NCI-H2107 (cell line): Measurements from ENCODE around the gene GPS2.
A peak's percentile ranks its signal among the peaks of the same experiment; 100 is the strongest.
"Not testable (repeated sequence)": the region's sequence is repeated elsewhere in the genome, so short reads cannot be mapped to it uniquely, and the experiment has no call there.

ENCODE experiments used
- DNase-seq: peaks from one replicate; lab custom pipeline; 2025; lab: John Stamatoyannopoulos, UW

Gene GPS2

GRCh38 chr17:7337600-7337999 is 22.4 kb upstream of the GPS2 start:
- DNase-seq: not testable (repeated sequence)

- no peak for DNase-seq
Observed at GRCh38 chr17:7336240-7337175, 21.3 kb upstream of the GPS2 start, which contains the start of gene ACAP1. Gene ACAP1, plus strand, starts transcription at chr17:7336529. Its CDS starts 206 bp downstream, at chr17:7336735.

- DNase-seq: not testable (repeated sequence)
Observed at GRCh38 chr17:7335765-7336164, 20.6 kb upstream of the GPS2 start.

- no peak for DNase-seq
Observed at GRCh38 chr17:7334938-7335538, 19.9 kb upstream of the GPS2 start.

GRCh38 chr17:7332600-7333069 is 17.5 kb upstream of the GPS2 start:
- not testable (repeated sequence) for DNase-seq

GRCh38 chr17:7332111-7332510 is 17.0 kb upstream of the GPS2 start:
- DNase-seq: no peak

GRCh38 chr17:7330638-7331015 is 15.5 kb upstream of the GPS2 start:
- no peak for DNase-seq

- no peak for DNase-seq
Observed at GRCh38 chr17:7329997-7330637, 15.0 kb upstream of the GPS2 start.

GRCh38 chr17:7329374-7329996 is 14.3 kb upstream of the GPS2 start:
- DNase-seq: peak; percentile 81

- DNase-seq: no peak
Observed at GRCh38 chr17:7328840-7329373, 13.7 kb upstream of the GPS2 start, which contains the start of gene NEURL4. Gene NEURL4, minus strand, starts transcription at chr17:7329335. Its CDS starts 23 bp downstream, at chr17:7329312.

GRCh38 chr17:7328009-7328408 is 12.8 kb upstream of the GPS2 start:
- no peak for DNase-seq

- DNase-seq: no peak
Observed at GRCh38 chr17:7327501-7327900, 12.3 kb upstream of the GPS2 start.

GRCh38 chr17:7327056-7327455 is 11.9 kb upstream of the GPS2 start:
- DNase-seq: no peak

- no peak for DNase-seq
Observed at GRCh38 chr17:7326186-7326585, 11.0 kb upstream of the GPS2 start.

GRCh38 chr17:7325031-7325528 is 9.9 kb upstream of the GPS2 start:
- no peak for DNase-seq

- no peak for DNase-seq
Observed at GRCh38 chr17:7324438-7324779, 9.2 kb upstream of the GPS2 start.

- DNase-seq: no peak
Observed at GRCh38 chr17:7323731-7324437, 8.7 kb upstream of the GPS2 start.

GRCh38 chr17:7322520-7323194 is 7.5 kb upstream of the GPS2 start:
- no peak for DNase-seq

GRCh38 chr17:7321466-7321865 is 6.3 kb upstream of the GPS2 start:
- DNase-seq: no peak

- no peak for DNase-seq
Observed at GRCh38 chr17:7318121-7318860, 3.1 kb upstream of the GPS2 start.
